Fibroblast of gingiva (primary cell): Measurements from ENCODE around the gene EGFL8.
"Not testable (repeated sequence)": the region's sequence is repeated elsewhere in the genome, so short reads cannot be mapped to it uniquely, and the experiment has no call there.

Source experiments
- DNase-seq: peaks from one replicate; pipeline ENCODE4 v3.0.0-alpha.2; 2011; ENCODE audit warnings: low read depth

EGFL8 gene

DNA sequence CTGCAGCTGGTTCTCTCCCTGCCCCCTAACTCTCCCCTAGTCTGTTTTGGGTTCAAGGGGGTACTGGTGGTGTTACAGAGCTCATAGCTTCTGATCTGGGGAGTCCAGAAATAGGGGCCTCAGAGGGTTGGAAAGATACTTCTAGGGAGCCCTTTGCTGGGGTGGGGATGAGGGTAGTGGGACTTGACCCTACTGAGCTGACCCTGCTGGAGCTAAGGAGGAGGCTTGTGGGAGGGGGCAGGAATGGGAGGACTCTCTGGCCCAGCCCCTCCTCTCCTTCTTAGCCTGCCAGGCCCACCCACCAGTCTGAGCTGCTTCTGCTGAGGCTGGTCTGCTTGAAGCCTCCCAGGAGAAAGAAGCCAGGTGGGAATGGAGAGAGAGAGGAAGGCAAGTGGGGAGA, at the start of gene EGFL8:
Gene EGFL8, plus strand, starts transcription at position 301 of the 400 bp plus-strand sequence. CDS start 1,571 bp downstream, outside the sequence.
- no peak for DNase-seq

DNA sequence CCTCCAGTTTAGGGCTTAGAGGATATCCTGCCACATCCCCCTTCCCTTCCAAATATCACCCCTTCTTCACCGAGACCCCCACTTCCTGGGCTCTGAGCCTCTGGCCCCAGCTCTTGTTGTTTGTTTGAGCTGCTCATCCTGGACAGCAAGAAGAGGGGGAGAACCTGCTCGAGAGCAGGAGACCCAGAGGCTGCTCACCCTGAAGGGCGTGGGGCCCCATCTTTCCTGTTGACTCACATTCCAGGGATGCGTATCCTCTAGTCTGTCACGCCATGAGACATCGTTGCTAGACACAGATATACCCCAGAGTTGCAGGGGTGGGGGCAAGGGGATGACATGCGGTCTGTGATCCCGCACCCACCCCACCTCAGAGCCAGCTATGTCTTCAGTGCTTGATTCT, 49.6 kb upstream of the EGFL8 start:
- DNase-seq: peak; percentile 34

DNA sequence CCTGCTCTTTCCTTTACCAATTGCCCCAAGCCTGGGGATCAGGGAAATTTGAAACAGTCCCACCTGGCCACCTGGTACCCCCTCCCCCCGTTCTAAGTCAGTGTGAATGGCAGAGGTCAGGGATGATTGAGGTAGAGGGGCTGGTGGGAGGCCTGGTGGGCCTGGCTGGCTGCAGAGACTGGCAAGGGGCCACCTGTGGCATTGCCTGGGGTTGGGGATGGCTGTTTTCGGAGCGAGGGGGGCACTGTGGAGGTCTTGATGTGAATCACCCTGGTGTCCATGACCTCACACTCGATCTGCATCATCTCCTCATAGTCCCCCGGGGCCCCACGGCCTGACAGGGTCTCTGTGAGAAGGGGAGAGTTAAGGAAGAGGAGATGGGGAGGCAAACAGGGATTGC, 48.8 kb upstream of the EGFL8 start:
- DNase-seq: no peak

DNA sequence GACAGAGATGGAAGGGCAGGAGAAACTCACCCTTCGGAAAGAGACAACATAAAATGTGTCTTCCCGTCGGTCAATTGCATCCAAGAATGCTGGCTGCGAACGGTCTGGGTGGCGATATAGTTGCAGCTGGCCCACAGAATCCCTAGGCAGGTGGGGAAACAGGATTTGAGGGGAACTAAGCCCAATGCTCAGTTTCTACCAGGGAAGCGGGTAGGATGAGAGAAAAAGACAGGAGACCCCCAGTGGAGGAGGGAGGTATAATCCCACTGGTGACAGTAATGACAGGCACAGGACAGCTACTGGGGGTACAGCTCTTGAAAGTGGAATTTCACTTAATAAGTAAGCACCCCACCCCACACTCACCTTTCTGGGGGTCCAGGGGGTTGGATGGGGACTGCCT, 47.7 kb upstream of the EGFL8 start:
- DNase-seq: no peak

DNA sequence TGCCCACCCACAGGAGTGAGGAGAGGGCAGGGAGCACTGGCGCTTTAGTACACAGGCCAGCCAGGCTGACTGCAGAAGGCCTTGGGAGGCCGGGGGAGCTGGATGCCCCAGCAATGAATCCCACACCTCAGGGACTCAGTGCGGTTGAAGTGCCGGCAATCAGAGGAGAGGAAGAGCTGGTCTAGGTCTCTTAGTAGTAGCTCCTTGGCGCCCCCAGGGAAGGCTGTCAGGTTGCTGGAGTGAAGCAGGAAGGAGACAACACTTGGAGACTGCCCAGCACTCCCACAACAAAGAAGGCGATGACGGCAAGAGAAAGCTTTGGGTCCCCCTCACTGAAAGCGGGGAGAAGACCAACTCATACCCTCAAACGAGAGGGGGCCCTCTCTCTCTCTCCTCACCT, 46.9 kb upstream of the EGFL8 start:
- DNase-seq: no peak

DNA sequence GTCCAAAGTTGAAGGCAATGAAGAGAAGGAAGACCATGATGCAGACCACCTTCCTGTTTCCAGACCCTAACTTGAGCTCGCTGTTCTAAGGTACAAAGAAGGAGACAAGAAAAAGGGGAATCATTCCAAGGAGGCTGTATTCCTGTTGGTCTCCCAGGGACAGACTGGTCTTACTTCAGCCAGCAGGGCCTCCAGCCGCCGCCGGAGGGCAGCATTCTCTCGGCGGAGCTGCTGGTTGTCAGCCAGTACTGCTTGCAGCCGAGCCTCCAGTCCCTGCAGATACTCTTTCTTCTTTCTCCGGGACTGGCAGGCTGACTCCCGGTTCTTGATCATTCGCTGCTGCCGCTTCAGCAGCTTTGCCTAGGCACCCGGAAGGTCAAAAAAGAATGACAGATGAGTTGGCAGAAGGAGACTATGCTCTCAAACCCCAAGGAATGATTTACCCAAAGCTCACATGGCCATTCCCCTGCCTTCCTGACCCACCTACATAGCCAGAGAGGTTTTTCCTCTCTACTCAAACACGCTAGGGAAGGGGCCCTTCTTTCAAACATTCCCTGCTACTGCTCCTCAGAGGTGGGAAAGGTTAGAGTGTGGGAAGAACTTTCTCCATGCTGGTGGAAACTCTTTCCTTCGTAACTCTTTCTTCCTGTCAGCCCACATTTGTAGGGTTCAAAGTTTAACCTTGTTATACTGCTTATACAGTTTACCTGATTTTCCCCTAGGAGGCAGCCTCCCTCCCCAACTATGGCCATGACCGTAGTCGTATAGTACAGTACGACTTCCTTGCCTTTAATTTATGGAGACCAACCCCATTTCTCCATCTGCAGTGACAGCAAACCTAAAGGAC, 45.4 kb upstream of the EGFL8 start:
- peak; percentile 86 for DNase-seq

DNA sequence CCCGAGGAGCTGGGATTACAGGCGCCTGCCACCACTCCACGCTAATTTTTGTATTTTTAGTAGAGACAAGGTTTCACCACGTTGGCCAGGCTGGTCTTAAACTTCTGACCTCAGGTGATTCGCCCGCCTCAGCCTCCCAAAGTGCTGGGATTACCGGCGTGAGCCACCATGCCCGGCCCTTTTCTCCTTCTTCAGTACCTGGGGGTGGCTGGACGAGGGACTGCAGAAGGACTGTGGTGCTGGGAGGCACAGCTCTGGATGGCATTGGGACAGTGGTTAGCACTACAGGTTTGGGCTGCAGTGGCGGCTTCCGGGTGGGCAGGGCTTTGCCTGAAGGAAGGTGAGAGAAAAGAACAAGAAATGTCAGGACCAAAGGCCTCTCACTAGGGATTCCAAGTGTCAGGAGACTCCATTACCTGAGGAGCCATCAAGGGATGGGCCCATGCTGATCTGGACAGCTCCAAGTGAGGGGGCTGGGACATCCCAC, 43.8 kb upstream of the EGFL8 start:
- DNase-seq: no peak

DNA sequence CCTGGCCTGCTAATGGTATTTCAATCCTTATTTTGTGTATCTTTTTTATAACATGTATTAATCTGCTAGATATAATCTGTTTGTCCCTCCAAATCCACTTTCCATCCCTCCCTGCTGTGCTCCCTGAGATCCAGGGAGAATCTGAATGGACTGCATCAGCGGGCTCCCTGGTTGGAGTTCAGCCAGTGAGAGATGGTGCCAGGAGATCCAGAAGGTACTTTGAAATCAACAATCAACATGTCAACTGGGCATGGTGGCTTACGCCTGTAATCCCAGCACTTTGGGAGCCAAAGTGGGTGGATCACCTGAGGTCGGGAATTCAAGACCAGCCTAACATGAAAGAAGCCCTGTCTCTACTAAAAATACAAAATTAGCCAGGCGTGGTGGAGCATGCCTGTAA, 40.7 kb upstream of the EGFL8 start:
- DNase-seq: no peak

DNA sequence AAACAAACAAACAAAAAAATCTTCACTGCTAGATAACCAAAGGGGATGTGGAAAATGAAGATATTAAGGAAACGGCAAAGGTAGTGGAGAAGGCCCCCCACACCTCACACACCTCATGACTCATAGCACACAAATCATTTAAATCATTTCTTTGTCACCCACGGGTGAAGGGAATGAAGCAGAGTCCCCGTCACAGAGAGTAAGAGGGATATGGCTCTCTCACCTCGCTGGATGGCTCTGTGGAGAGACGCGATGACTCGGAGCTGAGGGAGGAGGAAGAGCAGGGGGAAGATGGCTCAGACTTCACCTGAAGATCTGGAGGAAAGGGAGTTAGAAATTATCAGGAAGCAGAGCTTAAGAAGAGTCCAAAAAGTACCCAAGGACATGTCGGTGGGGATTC, 37.5 kb upstream of the EGFL8 start:
- no peak for DNase-seq

DNA sequence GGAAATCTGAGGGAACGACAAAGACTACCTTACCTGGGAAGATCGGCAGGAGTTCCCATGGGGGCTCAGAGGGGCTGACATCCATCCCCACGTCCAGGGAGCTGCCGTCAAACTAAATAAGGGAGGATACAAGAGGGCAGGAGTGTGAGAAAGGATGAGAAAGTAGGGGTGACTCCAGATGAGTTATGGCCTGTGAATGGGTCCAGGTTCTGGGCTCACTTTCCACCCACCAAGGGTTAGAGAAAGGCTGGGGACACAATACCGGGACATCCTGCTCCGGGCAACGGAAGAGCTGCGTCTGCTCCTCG, 37.0 kb upstream of the EGFL8 start:
- no peak for DNase-seq

DNA sequence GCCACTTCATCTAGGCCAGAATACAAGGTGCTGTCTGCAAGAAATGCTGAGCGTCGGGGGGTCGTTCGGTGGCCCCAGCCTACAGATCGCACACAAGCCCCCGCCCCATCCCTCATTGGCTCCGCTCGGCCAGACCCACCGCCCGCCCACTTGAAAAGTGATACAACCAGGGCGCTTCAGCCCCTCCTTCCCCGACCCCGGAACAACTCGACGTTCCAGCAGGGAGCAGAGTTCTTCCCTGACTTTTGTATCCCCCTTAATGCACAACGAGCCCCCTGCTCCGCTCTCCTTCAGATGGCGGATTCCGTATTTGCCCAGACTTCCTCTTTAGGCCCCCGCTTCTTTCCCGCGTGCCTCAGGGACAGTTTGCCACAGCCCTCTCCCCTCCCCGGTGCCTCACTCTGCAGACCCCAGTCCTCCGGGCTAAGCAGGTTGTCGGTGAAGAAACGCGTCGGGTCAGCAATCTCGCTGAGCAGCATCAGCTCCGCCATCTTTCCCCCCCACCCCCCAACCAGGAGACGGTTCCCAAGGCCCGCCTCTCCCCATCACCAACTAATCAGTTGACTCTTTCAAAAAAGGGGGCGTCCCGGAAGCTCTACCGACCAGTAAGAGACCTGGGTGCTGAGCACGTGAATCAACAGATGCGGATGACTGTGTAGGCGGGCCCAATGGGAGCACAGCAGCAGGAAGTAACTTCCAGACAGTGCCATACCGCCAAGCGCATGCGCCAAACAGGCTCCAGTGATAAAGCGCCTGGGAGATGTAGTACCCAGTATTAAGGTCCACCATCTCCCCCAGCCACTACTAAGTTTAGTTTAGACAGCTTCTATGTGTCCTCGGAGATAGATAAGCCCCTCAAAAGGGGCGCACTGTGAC, 36.4 kb upstream of the EGFL8 start, which contains the start of gene ATF6B:
Gene ATF6B, minus strand, starts transcription at position 530 of the 876 bp plus-strand sequence. Its CDS starts 39 bp downstream, at position 491.
- DNase-seq: peak; percentile 100

DNA sequence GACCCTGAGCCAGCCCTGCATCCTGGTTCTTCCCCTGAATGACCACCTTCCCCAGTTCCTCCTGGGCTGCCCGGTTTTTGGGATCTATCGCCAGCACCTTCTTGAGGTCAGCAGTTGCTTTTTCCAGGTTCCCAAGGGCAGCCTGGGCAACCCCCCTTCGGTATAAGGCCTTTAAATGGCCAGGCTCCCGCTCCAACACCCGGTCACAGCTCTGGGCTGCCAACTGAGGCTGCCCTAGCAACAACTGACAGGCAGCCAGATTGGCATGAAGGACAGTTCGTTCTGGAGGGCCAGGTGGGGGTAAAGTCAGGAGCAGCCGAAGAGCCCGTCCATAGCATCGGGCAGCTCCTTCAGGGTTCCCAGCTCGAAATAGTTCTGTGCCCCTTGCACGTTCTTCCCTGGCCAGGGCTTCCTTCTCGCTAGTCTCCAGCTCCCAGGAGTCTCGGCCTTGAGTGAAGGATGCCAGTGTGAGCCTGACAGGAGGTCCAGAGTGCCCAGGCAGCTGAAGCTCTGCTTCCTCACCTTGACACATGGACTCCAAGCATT, 35.6 kb upstream of the EGFL8 start:
- no peak for DNase-seq

DNA sequence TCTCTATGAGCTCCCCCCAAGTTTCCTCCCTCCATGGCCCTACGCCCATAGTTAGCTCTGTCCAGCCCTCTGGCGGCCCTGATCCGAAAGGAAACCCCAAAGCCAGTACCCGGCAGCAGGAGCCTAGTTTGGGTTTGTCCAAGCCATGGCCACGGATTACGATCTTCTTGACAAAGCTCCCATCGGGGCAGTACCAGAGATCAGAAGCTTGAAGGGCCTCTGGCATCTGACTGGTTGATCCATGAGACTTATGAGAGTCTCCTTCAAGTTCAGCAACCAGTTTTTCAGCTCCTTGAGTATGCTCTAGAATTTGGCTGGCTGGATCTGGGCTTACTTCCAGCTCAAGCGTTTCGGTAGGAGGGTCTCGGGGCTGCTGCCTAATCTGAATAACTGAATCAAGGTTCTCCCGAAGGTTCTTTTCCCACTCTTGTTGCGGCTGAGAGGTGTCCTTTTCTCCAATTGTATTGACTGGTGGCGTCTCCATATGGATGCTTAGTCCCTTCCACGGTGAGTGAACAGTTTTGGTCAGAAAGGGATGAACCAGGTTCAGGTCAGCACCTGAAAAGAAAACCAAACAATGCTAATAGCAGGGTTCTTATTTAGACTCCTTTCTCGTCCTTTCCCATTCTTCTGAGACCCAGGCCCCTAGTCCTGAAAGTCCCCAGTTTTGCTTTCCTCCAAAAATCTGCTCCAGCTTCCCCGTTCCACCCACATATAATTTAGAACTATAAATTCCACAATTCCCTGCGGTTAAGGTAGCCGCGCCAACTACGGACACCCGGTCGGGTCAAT, 34.9 kb upstream of the EGFL8 start:
- no peak for DNase-seq

DNA sequence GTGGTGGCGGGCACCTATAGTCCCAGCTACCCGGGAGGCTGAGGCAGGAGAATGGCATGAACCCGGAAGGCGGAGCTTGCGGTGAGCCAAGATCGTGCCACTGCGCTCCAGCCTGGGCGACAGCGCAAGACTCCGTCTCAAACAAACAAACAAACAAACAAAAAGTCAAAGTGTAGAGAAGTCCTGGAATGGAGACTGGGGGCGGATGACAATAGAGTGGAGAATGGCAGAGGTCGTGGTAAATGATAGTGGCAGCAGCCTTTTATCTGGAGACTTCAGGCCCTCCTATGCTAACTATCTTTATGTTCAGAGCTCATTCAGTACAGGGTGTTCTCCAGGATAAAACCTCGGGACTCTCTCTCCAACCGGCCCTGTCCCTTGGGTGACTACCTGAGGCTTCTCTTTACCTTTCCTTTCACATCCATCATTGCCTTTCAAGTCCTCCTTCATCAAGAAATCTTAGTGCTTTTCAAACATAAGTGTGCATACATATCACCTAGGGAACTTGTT, 32.9 kb upstream of the EGFL8 start:
- DNase-seq: no peak

DNA sequence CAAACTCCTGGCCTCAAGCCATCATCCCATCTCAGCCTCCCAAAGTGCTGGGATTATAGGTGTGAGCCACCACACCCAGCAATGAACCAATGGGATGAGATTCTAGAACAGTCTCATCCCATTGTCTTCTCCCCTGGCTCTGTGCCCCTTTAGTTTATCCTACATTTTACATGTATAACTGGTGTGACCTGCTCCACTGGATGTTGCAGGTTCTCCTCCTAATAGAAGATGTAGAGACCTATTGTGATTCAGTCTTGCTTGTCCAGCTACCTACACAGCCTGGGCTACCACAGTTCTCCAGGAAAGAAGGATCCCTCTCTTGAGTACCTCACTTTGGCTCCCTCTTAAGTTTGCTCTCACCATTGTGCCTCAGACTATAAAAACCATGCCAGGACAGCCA, 32.3 kb upstream of the EGFL8 start:
- no peak for DNase-seq

DNA sequence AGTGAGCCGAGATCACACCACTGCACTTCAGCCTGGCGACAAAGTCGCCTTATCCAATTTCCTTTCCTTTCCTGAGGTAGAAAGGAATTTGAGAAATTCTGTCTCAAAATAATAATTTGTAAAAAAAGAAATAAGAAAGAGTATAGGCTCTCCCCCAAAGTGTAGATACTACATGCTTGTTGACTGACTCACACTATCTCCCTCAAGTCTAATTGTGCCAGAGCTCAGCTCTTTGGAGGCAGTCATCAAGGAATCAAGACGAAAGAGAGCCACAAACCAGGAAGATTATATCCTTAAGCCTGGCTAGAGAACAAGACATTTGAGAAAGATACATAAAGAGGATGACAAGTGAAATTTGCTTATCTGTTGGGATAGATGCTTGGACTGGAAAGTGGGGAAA, 30.6 kb upstream of the EGFL8 start:
- no peak for DNase-seq

DNA sequence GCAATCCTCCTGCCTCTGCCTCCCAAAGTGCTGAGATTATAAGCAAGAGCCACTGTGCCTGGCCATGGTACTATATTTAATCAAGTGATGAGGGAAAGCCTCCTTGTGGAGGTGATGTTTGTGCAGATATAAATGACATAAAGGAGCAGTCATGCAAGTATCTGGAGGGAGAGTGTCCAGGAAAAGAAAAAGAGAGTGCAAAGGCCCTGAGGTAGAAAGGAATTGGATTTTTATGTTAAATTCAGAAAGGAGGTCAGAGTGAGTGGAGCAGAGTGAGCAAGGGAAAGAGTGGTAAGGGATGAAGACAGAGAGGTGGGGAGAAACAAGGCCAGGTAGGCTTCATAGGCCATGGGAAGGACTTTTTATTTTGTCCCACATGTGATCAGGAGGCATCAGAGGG, 26.9 kb upstream of the EGFL8 start:
- DNase-seq: no peak

DNA sequence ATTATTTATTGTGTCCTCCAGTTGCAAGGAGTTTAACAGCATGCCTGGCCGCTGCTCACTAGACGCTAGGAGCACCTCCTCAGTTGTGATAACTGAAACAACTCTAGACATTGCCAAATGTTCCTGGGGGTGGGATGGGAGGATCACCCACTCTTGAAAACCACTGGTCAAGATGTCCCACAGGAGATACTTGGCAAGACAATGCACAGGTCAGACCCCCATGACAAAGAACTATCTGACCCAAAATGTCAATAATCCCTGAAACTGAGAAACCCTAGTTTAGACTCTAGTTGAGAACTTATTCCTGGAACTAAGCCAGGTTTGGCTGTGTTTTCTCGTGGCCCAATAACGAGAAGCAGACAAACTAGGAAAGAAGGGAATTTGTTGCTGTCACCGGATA, 24.8 kb upstream of the EGFL8 start:
- DNase-seq: no peak

DNA sequence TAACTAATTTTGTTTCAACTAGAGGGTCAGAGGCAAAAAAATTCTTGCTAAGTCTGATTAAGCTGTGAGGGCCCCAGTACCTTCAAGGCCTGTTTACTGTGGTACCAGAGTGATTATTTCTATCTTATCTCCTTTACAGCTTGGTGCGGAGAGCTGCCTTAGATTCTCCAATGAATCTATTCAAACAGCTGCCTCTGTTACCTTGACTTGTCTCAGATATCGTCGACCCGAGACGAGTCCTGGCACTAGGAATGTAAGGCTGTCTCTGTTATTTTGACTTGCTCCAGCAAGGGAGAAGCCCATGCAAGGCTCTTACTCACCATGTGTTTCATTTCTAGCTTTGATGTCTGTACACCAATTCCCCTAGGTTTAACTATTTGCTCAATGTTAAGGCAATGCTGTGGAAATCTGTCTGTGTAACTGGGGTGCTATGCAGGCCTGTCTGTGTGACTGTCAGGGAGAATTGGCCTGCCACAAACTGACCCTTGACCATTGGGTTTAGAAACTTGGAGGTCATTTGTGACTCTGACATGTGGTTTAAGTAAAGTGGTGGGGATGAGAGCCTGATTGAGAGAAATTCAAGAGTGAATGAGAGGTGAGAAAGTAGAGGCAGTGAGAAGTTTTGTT, 23.9 kb upstream of the EGFL8 start:
- no peak for DNase-seq

DNA sequence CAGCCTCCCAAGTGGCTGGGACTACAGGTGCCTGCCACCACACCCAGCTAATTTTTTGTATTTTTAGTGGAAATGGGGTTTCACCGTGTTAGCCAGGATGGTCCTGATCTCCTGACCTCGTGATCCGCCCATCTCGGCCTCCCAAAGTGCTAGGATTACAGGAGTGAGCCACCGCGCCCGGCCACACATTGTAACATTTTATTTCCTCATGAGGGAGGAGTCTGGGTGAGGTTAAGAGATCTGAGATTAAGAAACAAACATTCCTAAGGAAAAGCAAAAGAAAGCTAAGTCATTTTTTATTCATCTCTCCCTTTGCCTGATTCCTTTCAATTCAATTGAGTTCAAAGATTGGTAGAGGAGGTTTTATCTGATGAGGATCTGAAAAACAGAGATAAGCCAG, 20.2 kb upstream of the EGFL8 start:
- not testable (repeated sequence) for DNase-seq

DNA sequence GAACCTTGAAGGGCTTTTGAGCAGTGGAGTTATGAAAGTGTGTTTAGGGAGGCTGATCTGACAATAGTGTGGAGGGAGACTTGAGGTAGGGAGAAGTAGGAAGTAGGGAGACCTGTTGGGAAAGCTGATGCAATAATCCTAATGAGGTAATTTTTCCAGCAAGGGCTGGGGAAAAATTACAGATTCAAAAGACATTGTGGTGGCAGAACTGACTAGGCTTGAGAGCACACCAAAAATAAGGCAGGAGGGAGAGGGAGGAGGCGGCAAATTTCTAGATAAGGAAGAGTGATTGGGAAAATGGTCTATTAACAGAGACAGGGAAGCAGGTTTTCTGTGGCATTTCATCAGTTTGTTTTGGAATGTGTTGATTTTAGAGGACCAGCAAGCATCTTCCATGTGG, 18.1 kb upstream of the EGFL8 start:
- DNase-seq: no peak
